ENCODE measurements around the gene CCL8.

DNA sequence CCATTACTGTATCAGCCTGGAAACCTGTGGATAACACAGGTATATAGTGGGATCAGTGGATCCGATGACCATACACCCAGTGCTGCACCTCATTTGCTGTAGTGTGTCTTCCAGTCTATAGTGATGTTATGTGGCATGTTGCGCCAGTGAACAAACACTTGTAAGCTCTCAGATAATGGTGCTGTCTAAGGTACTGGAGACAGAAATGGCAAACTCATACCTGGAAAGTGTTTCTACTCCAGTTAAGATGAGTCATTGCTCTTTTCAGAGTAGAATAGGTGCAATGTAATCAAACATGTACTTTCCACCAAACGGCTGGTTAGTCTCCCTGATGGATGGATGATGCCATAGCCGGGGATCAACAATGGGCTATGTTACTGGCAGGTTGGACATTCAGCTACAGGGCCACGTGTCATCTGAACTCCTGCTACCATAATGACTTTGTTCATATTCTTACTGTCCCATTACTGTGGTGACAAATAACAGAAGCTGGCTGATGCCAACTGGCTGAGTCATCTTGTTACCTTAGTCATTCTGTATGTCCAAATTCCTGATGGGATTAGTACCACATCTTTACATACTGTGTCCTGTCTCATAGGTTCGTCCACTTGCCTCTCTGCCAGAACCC is 27.4 kb upstream of the CCL8 start:
- no peak for TF ChIP-seq TCF7 (IDR thresholded peaks at IDR 0.05; ENCODE audit: borderline replicate concordance)
- TF ChIP-seq, protein P1, sequence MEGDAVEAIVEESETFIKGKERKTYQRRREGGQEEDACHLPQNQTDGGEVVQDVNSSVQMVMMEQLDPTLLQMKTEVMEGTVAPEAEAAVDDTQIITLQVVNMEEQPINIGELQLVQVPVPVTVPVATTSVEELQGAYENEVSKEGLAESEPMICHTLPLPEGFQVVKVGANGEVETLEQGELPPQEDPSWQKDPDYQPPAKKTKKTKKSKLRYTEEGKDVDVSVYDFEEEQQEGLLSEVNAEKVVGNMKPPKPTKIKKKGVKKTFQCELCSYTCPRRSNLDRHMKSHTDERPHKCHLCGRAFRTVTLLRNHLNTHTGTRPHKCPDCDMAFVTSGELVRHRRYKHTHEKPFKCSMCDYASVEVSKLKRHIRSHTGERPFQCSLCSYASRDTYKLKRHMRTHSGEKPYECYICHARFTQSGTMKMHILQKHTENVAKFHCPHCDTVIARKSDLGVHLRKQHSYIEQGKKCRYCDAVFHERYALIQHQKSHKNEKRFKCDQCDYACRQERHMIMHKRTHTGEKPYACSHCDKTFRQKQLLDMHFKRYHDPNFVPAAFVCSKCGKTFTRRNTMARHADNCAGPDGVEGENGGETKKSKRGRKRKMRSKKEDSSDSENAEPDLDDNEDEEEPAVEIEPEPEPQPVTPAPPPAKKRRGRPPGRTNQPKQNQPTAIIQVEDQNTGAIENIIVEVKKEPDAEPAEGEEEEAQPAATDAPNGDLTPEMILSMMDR (IDR thresholded peaks at IDR 0.05 in 2 of 3, conservative IDR thresholded peaks at IDR 0.05 in 1 of 3; ENCODE audit: control insufficient read depth in 2 of 3, extremely low read depth in 1 of 3, insufficient read depth in 1 of 3, low read depth in 3 of 3, low read length in 3 of 3): no peak
- TF ChIP-seq ZNF384 (IDR thresholded peaks at IDR 0.05; ENCODE audit: borderline replicate concordance, low read depth, low read length): no peak
- TF ChIP-seq, protein P2, sequence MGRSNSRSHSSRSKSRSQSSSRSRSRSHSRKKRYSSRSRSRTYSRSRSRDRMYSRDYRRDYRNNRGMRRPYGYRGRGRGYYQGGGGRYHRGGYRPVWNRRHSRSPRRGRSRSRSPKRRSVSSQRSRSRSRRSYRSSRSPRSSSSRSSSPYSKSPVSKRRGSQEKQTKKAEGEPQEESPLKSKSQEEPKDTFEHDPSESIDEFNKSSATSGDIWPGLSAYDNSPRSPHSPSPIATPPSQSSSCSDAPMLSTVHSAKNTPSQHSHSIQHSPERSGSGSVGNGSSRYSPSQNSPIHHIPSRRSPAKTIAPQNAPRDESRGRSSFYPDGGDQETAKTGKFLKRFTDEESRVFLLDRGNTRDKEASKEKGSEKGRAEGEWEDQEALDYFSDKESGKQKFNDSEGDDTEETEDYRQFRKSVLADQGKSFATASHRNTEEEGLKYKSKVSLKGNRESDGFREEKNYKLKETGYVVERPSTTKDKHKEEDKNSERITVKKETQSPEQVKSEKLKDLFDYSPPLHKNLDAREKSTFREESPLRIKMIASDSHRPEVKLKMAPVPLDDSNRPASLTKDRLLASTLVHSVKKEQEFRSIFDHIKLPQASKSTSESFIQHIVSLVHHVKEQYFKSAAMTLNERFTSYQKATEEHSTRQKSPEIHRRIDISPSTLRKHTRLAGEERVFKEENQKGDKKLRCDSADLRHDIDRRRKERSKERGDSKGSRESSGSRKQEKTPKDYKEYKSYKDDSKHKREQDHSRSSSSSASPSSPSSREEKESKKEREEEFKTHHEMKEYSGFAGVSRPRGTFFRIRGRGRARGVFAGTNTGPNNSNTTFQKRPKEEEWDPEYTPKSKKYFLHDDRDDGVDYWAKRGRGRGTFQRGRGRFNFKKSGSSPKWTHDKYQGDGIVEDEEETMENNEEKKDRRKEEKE (IDR thresholded peaks at IDR 0.05): no peak
- TF ChIP-seq EZH2 (IDR thresholded peaks at IDR 0.05; ENCODE audit: borderline replicate concordance, control insufficient read depth, low read depth, low read length): no peak
- no peak for TF ChIP-seq SRF (IDR thresholded peaks at IDR 0.05; ENCODE audit: low read depth in 2 of 2, low read length in 2 of 2)
